RCC 7860 (cell line): ENCODE results near the gene BRD1.
A peak's percentile ranks its signal among the peaks of the same experiment; 100 is the strongest.
"Not testable (repeated sequence)": the region's sequence is repeated elsewhere in the genome, so short reads cannot be mapped to it uniquely, and the experiment has no call there.

Experiments used
- DNase-seq: peaks from one replicate; pipeline ENCODE4 v3.0.0-alpha.2; 2015; ENCODE audit warnings: low spot score
- FAIRE-seq: peaks from 2 replicates; lab custom pipeline; 2012; peaks lifted over from hg19 to GRCh38; lab: Jason Lieb, UNC

BRD1 gene

DNA sequence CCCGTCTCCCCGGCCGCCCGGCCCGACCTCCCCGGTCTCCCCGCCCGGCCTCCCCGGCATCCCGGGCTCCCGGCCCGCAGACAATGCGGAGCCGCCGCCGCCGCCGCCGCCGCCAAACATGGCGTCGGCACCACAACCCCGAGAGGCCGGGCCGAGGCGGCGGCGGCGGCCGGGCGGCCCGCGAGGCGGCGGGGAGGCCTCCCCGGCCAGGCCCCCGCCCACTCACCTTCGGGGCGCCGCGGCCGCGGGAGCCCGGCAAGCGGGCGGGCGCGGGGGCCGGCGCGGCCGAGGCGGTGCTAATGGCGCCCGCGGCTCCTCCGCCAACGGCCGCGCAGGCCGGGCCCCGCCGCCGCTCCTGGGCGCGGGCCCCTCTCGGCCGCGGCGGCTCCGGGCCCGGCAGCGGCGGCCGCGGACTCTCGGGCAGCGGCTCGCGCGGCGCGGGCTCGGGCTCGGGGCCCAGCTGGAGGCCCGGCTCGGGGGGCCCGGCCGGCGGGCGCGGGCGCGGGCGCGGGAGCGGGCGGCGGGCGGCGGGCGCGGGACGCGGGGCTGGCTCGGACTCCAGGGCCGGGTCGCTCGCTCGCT, 311 bp downstream of the BRD1 start:
- FAIRE-seq (no peak), DNase-seq (no peak)

DNA sequence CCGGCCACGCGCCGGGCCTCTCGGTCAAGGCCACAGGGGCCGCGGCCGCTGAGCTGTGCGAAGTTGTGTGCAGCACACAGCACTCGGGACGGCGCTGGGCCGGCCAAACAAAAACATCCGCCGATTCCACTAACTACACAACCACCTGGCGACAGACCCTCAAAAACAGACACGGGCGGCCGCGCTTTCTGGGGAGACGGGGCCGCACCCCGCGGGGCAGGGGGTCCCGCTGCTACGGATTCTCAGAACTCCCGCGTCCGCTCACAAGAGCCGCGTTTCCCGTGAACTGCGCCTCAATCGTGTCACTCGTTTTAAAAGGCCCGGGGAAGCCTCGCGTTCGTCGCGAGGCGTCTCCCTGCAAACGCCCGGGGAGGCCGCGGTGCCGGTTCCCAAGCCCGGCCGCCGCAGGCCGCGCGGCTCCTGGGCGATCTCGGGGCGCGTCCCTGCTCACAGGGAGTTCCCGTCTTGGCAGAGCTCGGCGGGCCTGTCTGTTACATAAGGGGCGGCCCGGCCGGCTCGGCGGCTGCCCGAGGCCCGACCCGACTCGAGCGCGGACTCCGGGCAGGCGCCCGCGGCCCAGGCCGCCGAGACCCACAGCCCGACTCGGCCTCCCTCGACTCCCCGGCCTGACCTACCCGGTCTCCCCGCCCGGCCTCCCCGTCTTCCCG, 936 bp downstream of the BRD1 start:
- no peak for FAIRE-seq
- DNase-seq: no peak

DNA sequence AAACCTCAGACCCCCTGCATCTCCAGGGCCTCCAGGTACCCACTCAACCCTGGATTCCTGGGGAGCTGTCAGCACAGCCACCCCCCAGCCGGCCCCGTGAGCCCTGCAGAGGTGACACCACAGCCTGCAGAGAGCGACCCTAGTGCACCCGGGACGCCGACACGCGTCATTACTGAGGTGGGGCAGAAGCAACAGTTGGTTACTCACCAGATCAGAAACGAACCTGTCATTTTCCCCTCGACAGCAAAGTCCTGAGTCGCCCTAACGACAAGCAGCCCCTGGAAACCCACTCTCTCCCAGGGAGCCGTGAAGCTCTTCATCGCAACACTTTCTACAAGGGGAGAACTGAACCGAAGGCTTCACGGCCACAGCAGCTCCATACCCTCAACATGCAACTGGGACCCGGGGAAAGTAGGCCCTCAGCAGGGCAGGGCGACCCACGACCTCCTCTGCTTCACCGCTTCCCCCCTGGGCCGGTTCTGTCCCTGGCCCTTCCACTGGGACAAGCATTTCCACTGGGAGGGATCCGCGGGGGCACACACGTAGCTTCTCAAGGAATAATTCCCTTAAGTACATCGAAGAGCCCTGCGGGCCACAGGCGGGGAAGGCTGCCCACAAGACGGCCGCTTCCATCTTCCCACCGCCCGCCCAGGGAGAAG, 1.6 kb downstream of the BRD1 start:
- no peak for FAIRE-seq

DNA sequence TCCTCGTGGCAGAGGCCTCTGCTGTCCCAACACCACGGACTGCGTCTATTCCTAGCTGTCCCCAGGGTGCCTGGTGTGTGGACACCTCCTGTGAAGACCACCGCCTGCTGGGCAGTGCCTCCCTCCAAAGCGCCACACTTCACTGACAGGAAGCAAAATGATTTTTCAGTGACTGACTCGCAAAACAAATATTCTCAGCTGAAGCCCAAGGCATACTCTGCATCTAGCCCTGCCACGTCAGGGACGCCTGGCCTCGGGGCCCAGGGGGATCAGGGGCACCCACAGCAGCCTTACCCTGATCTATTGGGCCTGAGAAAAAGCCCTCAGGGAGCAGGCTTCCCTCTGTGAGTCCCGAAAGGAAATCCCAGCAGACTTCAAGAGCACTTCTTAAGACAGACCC, 2.2 kb downstream of the BRD1 start:
- FAIRE-seq (no peak), DNase-seq (peak; percentile 27)

More for the DNA sequence above, 1.6 kb downstream of the BRD1 start:
- DNase-seq: peak; percentile 50

GRCh38 chr22:49824936-49825335, 2.7 kb downstream of the BRD1 start:
- no peak for FAIRE-seq
- no peak for DNase-seq

DNA sequence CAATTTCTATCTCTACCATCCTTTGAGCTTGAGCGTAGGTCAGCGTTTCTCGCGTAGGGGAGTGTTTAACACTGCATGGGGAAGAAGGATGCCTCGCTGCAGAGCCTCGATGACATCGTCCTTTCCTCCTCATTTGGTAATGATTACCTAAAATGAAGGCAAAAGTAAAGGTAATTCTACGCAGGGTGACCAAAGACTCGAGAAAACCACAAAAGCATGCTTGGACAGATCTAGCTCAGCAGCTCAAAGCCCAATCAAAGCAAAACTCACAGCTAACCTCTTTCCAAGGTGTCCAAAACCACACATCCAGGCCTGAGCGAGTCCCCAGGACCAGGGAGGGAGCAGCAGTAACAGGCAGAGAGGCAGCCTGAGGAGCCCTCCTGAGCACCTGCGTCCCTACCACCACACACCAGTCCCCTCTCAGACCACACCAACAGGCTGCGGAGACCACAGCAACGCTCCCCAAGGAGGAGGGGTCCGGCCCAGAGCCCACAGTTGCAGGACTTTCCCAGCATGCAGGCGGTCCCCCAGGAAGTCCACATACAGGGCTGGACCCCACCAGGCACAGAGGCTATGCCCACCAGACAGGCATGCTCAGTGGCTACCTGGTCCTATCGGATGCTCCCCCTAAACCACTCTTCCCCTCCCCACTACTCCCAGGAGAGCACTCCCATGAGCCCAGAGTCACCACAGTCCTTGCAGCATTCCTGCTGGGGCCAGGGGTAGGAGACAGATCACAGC, 3.3 kb downstream of the BRD1 start:
- peak; percentile 65 for FAIRE-seq

DNA sequence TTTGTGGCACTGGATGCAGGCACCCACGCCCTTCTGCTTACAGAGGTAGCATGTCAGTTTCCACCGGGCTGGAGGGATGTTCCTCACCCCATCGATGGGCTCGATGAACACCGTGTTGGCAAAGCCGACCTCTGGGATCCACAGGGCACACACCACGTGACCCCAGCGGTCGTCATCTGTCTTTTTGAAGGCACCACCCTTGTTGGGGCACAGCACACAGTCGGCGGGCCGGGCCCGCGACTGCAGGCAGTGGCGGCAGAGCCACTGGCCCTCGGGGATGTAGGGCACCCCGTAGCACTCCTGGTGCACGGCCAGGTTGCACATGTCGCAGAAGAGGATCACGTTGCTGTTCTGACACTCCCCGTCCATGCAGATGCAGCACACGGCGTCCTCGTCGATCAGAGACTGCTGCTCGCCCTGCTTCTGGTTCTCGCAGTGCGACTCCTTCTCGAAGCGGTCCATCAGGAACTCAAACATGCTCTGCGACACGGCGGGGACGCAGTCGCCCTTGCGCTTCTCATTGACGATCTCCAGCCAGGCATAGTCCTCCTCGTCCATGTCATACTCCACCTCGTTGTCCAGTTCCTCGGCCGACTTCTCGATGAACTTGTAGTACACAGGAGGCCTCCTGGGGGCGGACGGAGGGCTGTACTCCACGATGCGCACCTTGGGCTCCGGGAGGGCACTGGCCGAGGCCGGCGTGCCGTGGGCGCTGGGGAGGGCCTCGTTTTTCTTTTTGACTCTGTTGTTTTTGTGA, 4.2 kb downstream of the BRD1 start:
- FAIRE-seq: no peak
- no peak for DNase-seq

More for the DNA sequence above, 3.3 kb downstream of the BRD1 start:
- DNase-seq: peak; percentile 48

- not testable (repeated sequence) for DNase-seq, FAIRE-seq
Observed at GRCh38 chr22:49821741-49822140, 5.9 kb downstream of the BRD1 start.

- FAIRE-seq (no peak), DNase-seq (no peak)
Observed at GRCh38 chr22:49820984-49821383, 6.7 kb downstream of the BRD1 start.

DNA sequence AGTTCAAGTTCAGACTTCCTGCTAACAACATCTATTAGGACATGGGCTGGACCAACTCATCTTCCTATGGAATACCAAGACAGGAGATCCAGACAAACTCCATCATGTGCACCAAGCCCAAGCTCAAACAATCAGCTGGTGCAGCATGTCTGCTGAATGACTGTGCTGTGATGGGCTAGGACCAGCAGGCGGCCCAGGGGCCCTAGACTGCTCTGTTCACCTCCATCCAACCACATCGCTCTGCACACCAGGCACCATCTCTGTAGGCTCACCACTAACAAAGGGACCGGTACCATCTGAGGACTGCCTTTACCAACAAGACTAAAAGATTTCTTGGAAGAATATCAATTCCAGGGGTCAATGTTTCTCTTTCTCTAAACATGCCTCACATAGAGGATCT, 10.3 kb downstream of the BRD1 start:
- DNase-seq: no peak
- FAIRE-seq: no peak

- DNase-seq (peak; percentile 8), FAIRE-seq (peak; percentile 36)
Observed at GRCh38 chr22:49815641-49816091, 12.0 kb downstream of the BRD1 start.

GRCh38 chr22:49814856-49815255, 12.8 kb downstream of the BRD1 start:
- no peak for FAIRE-seq

GRCh38 chr22:49814164-49814686, 13.4 kb downstream of the BRD1 start:
- FAIRE-seq (no peak), DNase-seq (no peak)

More at GRCh38 chr22:49814856-49815255, 12.8 kb downstream of the BRD1 start:
- DNase-seq: no peak

- FAIRE-seq (no peak), DNase-seq (peak; percentile 20)
Observed at GRCh38 chr22:49812838-49813237, 14.8 kb downstream of the BRD1 start.

GRCh38 chr22:49811020-49811791, 16.5 kb downstream of the BRD1 start:
- FAIRE-seq: no peak

GRCh38 chr22:49810363-49811019, 17.2 kb downstream of the BRD1 start:
- DNase-seq (no peak), FAIRE-seq (no peak)

More at GRCh38 chr22:49811020-49811791, 16.5 kb downstream of the BRD1 start:
- no peak for DNase-seq

DNA sequence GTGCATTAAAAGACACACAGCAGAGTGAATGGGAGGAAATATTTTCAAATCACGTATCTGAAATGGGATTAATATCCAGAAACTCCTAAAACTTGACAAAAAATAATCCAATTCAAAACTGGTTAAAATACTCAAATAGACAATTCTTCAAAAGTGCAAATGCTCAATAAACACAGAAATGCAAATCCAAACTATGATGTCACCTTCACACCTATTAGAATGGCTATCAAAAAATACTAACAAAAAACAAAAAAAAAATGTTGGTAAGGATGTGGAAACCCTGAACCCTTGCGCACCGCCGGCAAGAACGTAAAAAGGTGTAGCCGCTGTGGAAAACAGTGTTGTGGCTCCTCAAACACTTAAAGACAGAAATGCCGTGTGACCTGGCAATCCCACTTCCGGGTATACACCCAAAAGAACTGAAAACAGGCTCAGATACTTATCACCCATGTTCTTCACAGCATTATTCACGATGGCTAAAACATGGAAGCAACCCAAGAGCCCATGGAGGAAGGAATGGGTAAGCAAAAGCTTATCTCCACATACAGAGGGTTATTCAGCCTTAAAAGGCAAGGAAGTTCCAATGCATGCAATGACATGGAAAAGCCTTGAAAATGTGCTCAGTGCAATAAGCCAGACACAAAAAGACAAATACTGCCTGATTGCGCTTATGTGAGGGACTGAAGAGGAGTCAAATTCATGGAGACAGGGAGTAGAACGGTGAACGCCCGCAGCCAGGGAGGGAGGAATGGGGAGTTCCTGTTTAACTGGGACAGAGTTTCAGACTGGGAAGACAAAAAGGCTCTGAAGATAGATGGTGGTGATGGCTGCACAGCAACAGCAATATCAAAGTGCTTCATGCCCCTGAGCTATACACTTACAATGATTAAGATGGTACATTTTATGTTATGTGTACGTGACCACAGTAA, 19.6 kb downstream of the BRD1 start:
- no peak for DNase-seq
- no peak for FAIRE-seq

DNA sequence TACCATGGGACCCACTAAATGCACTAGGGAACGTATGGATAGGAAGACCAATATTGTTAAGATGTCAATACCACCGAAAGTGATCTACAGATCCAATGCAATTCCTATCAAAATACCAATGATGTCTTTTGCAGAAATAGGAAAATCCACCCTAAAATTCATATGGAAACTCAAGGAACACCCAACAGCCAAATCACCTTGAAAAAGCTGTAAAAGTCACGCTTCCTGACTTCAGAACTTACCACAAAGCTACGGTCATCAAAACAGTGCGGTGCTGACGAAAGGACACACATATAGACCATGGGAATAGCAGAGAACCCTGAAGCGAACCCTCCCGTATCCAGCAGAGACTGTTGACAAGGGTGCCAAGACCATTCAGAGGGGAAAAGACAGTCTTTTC, 20.5 kb downstream of the BRD1 start:
- DNase-seq: no peak
- FAIRE-seq: no peak
